ENCODE results near the gene SLIT3.

SLIT3 gene

DNA sequence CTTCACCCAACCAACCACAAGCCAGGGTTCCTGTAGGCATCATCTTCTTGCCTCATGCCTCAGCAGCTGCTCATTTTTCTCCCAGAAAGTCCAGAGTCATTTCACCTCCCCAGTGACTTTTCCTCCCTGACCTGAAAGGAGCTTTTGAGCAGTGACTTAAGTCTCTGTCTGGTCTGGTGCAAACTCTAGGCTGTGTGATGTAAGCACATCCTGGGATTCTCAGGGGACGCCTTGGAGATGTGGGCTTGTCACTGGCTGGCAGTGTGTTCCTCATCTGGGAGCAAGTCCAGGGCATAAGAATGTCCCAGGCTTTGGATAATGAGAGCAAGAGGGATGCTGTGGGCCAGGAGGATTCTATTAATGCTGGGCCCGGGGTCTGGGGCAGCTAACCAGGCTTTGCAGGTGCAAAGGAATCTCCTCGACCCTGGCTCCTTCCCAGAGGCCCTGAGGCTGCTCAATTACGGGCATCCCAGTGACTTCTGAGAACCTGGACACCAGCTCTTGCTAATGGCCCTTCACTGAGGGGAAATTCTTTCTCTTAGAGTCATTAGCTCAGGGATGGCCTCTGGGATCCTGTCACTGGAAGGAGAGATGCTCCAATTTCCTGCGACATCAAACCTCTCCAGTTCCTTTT is 510.8 kb downstream of the SLIT3 start:
- Histone ChIP-seq H3K9me3 (ENCODE audit: control insufficient read depth, low read length) (no peaks in the 10 kb centered on the region), H3K27ac (ENCODE audit: insufficient read depth, low read length, poor library complexity, severe bottlenecking) (no peak overlapping the region), H3K4me3 (ENCODE audit: insufficient read depth, low read depth, low read length, poor library complexity, severe bottlenecking) (no peak overlapping the region), H3K4me1 (ENCODE audit: control insufficient read depth, insufficient read depth, low read length, poor library complexity, severe bottlenecking) (no peaks in the 10 kb centered on the region), H3K36me3 (ENCODE audit: control insufficient read depth, insufficient read depth, low read length) (no peaks in the 10 kb centered on the region), H3K27me3 (replicated peaks; ENCODE audit: control insufficient read depth, insufficient read depth, low read length, poor library complexity, severe bottlenecking) (no peaks in the 10 kb centered on the region)
- no peak for DNase-seq

DNA sequence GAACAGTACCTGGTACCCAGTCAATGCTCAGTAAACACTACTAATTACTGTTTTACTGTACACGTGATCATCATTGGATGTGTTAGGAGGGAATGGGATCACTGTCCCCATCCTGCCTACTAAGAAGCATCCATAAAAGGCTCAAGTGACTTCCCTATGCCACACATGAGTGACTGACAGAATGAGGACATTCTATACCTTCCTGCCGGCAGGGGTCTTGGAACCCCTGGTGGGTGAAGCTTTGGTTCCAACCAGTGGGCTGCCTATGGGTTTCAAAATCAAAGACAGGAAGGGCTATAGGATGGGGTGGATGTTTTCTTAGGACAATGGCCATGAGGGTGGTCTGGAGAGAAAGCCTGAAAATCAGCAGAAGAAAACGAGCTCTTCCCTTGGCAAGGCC is 512.2 kb downstream of the SLIT3 start:
- Histone ChIP-seq H3K4me3 (ENCODE audit: insufficient read depth, low read depth, low read length, poor library complexity, severe bottlenecking) (no peak overlapping the region), H3K9me3 (ENCODE audit: control insufficient read depth, low read length) (no peaks in the 10 kb centered on the region), H3K27me3 (replicated peaks; ENCODE audit: control insufficient read depth, insufficient read depth, low read length, poor library complexity, severe bottlenecking) (no peaks in the 10 kb centered on the region), H3K4me1 (ENCODE audit: control insufficient read depth, insufficient read depth, low read length, poor library complexity, severe bottlenecking) (no peaks in the 10 kb centered on the region), H3K36me3 (ENCODE audit: control insufficient read depth, insufficient read depth, low read length) (no peaks in the 10 kb centered on the region), H3K27ac (ENCODE audit: insufficient read depth, low read length, poor library complexity, severe bottlenecking) (no peak overlapping the region)
- DNase-seq = no peak

DNA sequence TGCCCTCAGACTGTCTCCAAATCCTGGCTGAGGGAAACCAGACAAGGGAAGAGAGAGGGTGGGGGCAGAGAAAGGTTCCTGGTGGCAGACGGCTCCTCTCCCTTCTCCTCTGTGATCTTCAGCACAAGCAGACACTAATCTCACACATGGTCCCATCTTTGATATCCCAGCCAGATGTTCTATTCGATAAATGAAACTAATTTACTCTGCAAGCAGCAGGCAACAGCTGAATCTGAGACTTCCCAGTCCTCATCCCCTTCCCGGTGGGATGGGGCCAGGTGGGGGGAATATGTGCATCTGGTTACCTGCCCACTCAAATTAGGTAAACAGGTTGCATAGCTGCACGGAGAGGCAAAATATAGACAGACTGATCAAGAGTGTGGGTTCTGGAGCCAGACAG is 512.8 kb downstream of the SLIT3 start:
- Histone ChIP-seq H3K9me3 (ENCODE audit: control insufficient read depth, low read length) (no peaks in the 10 kb centered on the region), H3K27me3 (replicated peaks; ENCODE audit: control insufficient read depth, insufficient read depth, low read length, poor library complexity, severe bottlenecking) (no peaks in the 10 kb centered on the region), H3K4me1 (ENCODE audit: control insufficient read depth, insufficient read depth, low read length, poor library complexity, severe bottlenecking) (no peaks in the 10 kb centered on the region), H3K4me3 (ENCODE audit: insufficient read depth, low read depth, low read length, poor library complexity, severe bottlenecking) (no peak overlapping the region), H3K36me3 (ENCODE audit: control insufficient read depth, insufficient read depth, low read length) (no peaks in the 10 kb centered on the region), H3K27ac (ENCODE audit: insufficient read depth, low read length, poor library complexity, severe bottlenecking) (no peak overlapping the region)
- no peak for DNase-seq

DNA sequence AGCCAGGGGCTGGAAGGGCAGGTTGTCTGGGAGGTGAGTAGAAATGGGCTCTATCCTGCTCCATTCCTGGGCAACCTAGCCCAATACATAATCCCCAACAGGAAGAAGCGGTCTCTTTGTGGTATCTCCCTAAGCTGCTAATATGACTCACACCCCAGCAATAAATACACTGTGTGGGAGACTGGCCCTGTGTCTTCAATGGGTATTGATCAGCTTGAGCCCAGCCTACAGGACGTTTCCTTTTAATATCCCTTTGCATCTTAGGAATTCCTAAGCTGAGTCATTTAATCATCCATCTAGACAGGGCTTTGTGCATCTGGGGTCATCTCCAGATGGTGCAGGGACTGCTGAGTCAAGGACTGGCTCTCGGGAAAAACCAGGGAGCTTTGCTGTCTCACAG is 514.8 kb downstream of the SLIT3 start:
- no peak for DNase-seq
- Histone ChIP-seq H3K27me3 (replicated peaks; ENCODE audit: control insufficient read depth, insufficient read depth, low read length, poor library complexity, severe bottlenecking) (no peaks in the 10 kb centered on the region), H3K27ac (ENCODE audit: insufficient read depth, low read length, poor library complexity, severe bottlenecking) (no peak overlapping the region), H3K4me1 (ENCODE audit: control insufficient read depth, insufficient read depth, low read length, poor library complexity, severe bottlenecking) (no peaks in the 10 kb centered on the region), H3K36me3 (ENCODE audit: control insufficient read depth, insufficient read depth, low read length) (no peaks in the 10 kb centered on the region), H3K4me3 (ENCODE audit: insufficient read depth, low read depth, low read length, poor library complexity, severe bottlenecking) (no peak overlapping the region), H3K9me3 (ENCODE audit: control insufficient read depth, low read length) (no peaks in the 10 kb centered on the region)

DNA sequence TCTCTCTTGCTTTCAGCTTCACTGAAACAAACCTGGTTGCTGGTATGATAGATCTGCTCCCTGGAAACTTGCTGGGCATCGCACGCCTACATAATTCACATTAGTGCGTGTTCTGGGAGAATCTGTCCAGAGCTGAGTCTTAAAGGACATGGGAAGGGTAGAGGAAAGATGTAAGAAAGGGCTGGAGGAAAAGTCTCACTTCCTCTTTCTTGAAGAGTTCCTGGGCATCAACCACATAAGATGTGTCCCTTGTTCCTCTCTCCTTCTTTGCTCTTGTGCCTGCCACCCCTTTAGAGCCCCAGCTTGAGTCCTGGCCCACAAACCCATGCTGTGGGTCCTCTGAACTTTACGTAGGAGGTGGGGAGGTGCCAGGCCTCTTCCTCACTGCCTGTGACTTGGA is 516.5 kb downstream of the SLIT3 start:
- Histone ChIP-seq H3K4me1 (ENCODE audit: control insufficient read depth, insufficient read depth, low read length, poor library complexity, severe bottlenecking) (no peaks in the 10 kb centered on the region), H3K9me3 (ENCODE audit: control insufficient read depth, low read length) (no peaks in the 10 kb centered on the region), H3K27me3 (replicated peaks; ENCODE audit: control insufficient read depth, insufficient read depth, low read length, poor library complexity, severe bottlenecking) (no peaks in the 10 kb centered on the region), H3K4me3 (ENCODE audit: insufficient read depth, low read depth, low read length, poor library complexity, severe bottlenecking) (no peak overlapping the region), H3K36me3 (ENCODE audit: control insufficient read depth, insufficient read depth, low read length) (no peaks in the 10 kb centered on the region), H3K27ac (ENCODE audit: insufficient read depth, low read length, poor library complexity, severe bottlenecking) (no peak overlapping the region)
- no peak for DNase-seq

DNA sequence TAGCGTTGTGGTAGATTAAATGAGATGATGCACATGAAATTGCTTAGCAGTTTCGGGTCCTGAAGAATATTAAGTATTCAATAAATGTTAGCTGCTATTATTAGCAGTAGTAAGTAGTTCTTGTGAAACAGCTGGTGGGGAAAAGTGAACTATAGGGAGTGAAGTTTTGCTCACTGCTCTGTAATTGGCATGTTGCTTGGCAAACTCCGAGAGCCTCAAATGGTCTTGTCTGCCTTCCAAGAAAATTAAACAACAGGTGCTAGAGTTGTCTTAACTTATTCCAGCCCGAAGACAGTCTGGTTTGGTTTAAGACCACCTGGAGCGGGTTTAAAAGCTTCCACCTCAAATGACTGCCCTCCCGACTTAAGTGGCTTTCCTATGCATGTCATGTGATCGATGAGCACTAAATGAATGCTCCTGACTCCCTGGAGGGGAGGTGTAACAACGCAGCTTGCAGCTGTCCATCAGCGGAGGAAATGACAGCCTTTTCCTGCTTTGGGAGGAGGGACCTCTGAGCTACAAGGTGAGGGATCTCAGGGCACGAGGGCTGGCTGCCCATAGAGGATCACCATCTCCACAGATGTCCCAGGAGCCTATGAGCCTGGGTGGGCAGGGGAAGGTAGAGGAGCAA is 518.9 kb downstream of the SLIT3 start:
- no peak overlapping the region for H3K4me3 ChIP-seq (ENCODE audit: insufficient read depth, low read depth, low read length, poor library complexity, severe bottlenecking)
- no peak for DNase-seq
- H3K27ac ChIP-seq (ENCODE audit: insufficient read depth, low read length, poor library complexity, severe bottlenecking) = no peak overlapping the region
- no peaks in the 10 kb centered on the region for H3K4me1 ChIP-seq (ENCODE audit: control insufficient read depth, insufficient read depth, low read length, poor library complexity, severe bottlenecking)
- H3K9me3 ChIP-seq (ENCODE audit: control insufficient read depth, low read length) = no peaks in the 10 kb centered on the region
- H3K36me3 ChIP-seq (ENCODE audit: control insufficient read depth, insufficient read depth, low read length) = no peaks in the 10 kb centered on the region
- H3K27me3 ChIP-seq (replicated peaks; ENCODE audit: control insufficient read depth, insufficient read depth, low read length, poor library complexity, severe bottlenecking) = no peaks in the 10 kb centered on the region

DNA sequence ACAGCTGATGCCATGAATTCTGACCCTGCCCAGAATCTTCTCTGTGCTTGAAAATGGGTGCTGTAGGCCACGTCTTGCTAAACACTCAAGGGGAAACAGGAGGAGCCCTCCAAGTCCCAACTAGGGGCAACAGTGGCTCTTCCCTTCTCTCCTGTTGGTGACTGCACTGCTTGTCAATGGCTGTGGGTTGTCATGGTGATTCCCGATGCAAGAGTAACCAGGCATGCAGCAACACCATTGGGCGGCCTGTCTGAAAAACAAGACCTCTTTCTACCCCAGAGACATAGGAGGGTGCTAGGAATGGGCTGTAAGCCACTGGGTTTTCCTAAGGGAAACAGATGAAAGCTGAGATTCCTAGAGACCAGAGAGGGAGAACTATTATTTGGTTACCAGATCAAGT is 520.1 kb downstream of the SLIT3 start:
- Histone ChIP-seq H3K36me3 (ENCODE audit: control insufficient read depth, insufficient read depth, low read length) (no peaks in the 10 kb centered on the region), H3K4me1 (ENCODE audit: control insufficient read depth, insufficient read depth, low read length, poor library complexity, severe bottlenecking) (no peaks in the 10 kb centered on the region), H3K4me3 (ENCODE audit: insufficient read depth, low read depth, low read length, poor library complexity, severe bottlenecking) (no peak overlapping the region), H3K27me3 (replicated peaks; ENCODE audit: control insufficient read depth, insufficient read depth, low read length, poor library complexity, severe bottlenecking) (no peaks in the 10 kb centered on the region), H3K9me3 (ENCODE audit: control insufficient read depth, low read length) (no peaks in the 10 kb centered on the region), H3K27ac (ENCODE audit: insufficient read depth, low read length, poor library complexity, severe bottlenecking) (no peak overlapping the region)
- no peak for DNase-seq

DNA sequence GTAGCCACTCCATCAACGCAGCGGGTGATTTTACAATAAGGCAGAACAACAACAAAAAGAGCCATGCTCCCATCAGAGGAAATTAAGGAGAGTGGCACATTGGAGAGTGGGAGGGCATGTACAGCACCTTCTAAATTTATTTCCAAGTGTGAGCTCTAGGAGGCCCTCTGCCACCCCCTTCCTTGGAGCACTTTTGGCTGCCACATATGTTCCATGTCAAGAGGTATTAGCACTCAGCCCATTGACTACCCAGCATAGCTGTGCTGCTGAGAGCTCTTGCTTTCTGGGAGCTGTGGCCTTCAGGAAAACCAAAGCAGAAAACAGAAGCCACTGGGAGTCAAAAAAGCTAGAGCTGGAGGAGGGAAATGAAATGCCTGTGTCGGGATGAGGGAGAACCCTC is 521.6 kb downstream of the SLIT3 start:
- Histone ChIP-seq H3K4me3 (ENCODE audit: insufficient read depth, low read depth, low read length, poor library complexity, severe bottlenecking) (no peak overlapping the region), H3K36me3 (ENCODE audit: control insufficient read depth, insufficient read depth, low read length) (no peaks in the 10 kb centered on the region), H3K4me1 (ENCODE audit: control insufficient read depth, insufficient read depth, low read length, poor library complexity, severe bottlenecking) (no peaks in the 10 kb centered on the region), H3K27me3 (replicated peaks; ENCODE audit: control insufficient read depth, insufficient read depth, low read length, poor library complexity, severe bottlenecking) (no peaks in the 10 kb centered on the region), H3K27ac (ENCODE audit: insufficient read depth, low read length, poor library complexity, severe bottlenecking) (no peak overlapping the region), H3K9me3 (ENCODE audit: control insufficient read depth, low read length) (no peaks in the 10 kb centered on the region)
- DNase-seq = no peak

DNA sequence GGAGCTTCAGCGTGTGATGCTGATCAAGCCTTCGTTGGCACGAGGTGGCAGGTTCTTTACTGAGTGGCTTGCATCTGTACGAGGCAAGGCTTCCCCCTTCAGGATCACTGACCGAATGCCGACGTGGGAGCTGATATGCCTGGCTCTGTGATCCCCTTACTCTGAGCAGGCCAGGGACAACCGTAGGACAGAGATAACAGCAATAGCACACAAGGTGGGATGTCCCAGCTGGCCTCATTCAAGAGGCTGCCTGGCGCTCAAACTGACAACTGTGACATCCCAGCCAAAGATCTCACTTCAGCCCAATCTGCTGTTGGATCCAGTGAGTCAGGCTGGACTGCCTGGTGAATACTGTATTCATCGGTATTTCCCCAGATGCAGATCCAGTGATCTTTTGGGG is 522.4 kb downstream of the SLIT3 start:
- Histone ChIP-seq H3K27ac (ENCODE audit: insufficient read depth, low read length, poor library complexity, severe bottlenecking) (no peak overlapping the region), H3K36me3 (ENCODE audit: control insufficient read depth, insufficient read depth, low read length) (no peaks in the 10 kb centered on the region), H3K4me3 (ENCODE audit: insufficient read depth, low read depth, low read length, poor library complexity, severe bottlenecking) (no peak overlapping the region), H3K4me1 (ENCODE audit: control insufficient read depth, insufficient read depth, low read length, poor library complexity, severe bottlenecking) (no peaks in the 10 kb centered on the region), H3K27me3 (replicated peaks; ENCODE audit: control insufficient read depth, insufficient read depth, low read length, poor library complexity, severe bottlenecking) (no peaks in the 10 kb centered on the region), H3K9me3 (ENCODE audit: control insufficient read depth, low read length) (no peaks in the 10 kb centered on the region)
- no peak for DNase-seq

DNA sequence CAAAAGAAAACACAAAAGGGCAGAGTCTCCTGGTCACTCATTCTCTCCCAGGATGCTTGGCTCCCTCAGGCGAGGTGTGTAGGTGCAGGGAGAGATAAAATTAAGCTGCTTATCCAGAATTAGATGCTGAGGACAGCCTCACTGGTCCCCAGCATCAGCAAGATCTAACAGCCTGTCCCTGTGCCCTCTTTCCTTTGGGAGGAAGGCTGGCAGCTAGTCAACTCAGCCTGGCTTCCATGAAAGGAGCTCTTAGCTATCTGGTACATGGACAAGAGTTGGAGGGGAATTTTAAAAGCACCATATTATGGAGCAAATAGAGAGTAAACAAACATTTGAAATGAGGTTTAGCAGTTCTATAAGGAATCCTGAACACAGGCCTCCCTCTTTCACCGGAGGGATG is 523.3 kb downstream of the SLIT3 start:
- no peaks in the 10 kb centered on the region for H3K27me3 ChIP-seq (replicated peaks; ENCODE audit: control insufficient read depth, insufficient read depth, low read length, poor library complexity, severe bottlenecking)
- H3K4me3 ChIP-seq (ENCODE audit: insufficient read depth, low read depth, low read length, poor library complexity, severe bottlenecking) = no peak overlapping the region
- no peak overlapping the region for H3K27ac ChIP-seq (ENCODE audit: insufficient read depth, low read length, poor library complexity, severe bottlenecking)
- H3K9me3 ChIP-seq (ENCODE audit: control insufficient read depth, low read length) = no peaks in the 10 kb centered on the region
- H3K4me1 ChIP-seq (ENCODE audit: control insufficient read depth, insufficient read depth, low read length, poor library complexity, severe bottlenecking) = no peaks in the 10 kb centered on the region
- no peaks in the 10 kb centered on the region for H3K36me3 ChIP-seq (ENCODE audit: control insufficient read depth, insufficient read depth, low read length)
- no peak for DNase-seq
